Peyer's patch (tissue), 4 donors: ENCODE data around the gene ARF1. TPM values are rescaled to one million over a fixed set of nuclear protein-coding genes. Genes with fewer than 3 reads are reported as not detected.

Experiments
- DNase-seq, 3 donors: peaks; one replicate each; pipeline ENCODE4 v3.0.0-alpha.2; 2017 to 2019
- H3K27ac ChIP-seq, 4 donors: fragments of 200-600 bp; sonication (generic); one replicate each; pipeline ENCODE4 v1.5.1; 2016 to 2019
- H3K27me3 ChIP-seq, 2 donors: fragments of 200-600 bp; sonication (generic); one replicate each; pipeline ENCODE4 v1.5.1; 2019
- H3K36me3 ChIP-seq, 3 donors: fragments of 200-600 bp; sonication (generic); one replicate each; pipeline ENCODE4 v1.5.1; 2016 to 2019
- H3K4me1 ChIP-seq, 4 donors: fragments of 200-600 bp; sonication (generic); one replicate each; pipeline ENCODE4 v1.5.1; 2016 to 2019
- H3K4me3 ChIP-seq, 4 donors: fragments of 200-600 bp; sonication (generic); 1 replicate in 3 of 4; 2 replicates in 1 of 4; pipeline ENCODE4 v1.5.1; 2016 to 2019; ENCODE audit warnings: mild to moderate bottlenecking in 1 of 4
- H3K9me3 ChIP-seq, 4 donors: fragments of 200-600 bp; sonication (generic); one replicate each; pipeline ENCODE4 v1.5.1; 2016 to 2019; ENCODE audit warnings: mild to moderate bottlenecking in 1 of 4
- CTCF ChIP-seq, 6 experiments: fragments of 450-650 bp in 4 of 6; fragments of 200-600 bp in 2 of 6; sonication (generic) in 1 of 6; IDR thresholded peaks; one replicate each; pipeline ENCODE4 v1.5.1; 2017 to 2019; ENCODE audit warnings: antibody characterized with exemption in 6 of 6, mild to moderate bottlenecking in 3 of 6, moderate library complexity in 1 of 6
- POLR2A ChIP-seq, 2 donors: fragments of 450-650 bp; IDR thresholded peaks; one replicate each; pipeline ENCODE4 v1.5.1; 2017; ENCODE audit warnings: antibody characterized with exemption in 2 of 2, mild to moderate bottlenecking in 2 of 2, moderate library complexity in 2 of 2
- total RNA-seq, 4 donors: library from RNA; depleted of rRNA; stranded (reverse); fragments of >200 nt; gene quantifications; one replicate each; pipeline ENCODE4 v1.1.0, GENCODE V29; 2016

The ARF1 gene
- total RNA-seq, 4 donors from 2014 or later = 243 to 434 (median 392) TPM

DNA sequence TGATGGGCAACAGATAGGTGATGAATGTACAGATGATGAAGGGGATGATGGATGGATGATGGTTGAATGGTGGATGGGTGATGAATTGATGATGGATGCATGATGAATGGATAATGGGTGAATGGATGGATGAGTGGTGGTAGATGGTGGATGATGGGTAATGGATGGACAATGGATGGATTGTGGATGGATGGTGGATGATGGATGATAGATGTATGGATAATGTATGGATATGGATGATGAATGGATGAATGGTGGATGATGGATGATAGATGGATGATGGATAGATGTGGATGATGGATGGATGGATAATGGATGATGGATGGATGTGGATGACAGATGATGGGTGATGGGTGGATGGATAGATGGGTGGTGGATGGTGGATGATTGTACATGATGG, 40.0 kb upstream of the ARF1 start:
- Histone ChIP-seq H3K9me3 (no peaks in the 10 kb centered on the region), H3K36me3 (no peaks in the 10 kb centered on the region), H3K4me3 (no peak overlapping the region), H3K27me3 (peaks cover 0 to 9% of the 10 kb centered on the region in 2 donors), H3K27ac (no peak overlapping the region), H3K4me1 (peaks cover 0 to 7% (median 2%) of the 10 kb centered on the region in 4 donors)
- no peak for TF ChIP-seq POLR2A (IDR thresholded peaks at IDR 0.05)
- TF ChIP-seq CTCF (IDR thresholded peaks at IDR 0.05) = no peak
- DNase-seq = no peak

- no peak for TF ChIP-seq CTCF (IDR thresholded peaks at IDR 0.05)
- TF ChIP-seq POLR2A (IDR thresholded peaks at IDR 0.05) = no peak
- Histone ChIP-seq H3K27me3 (peaks cover 0 to under 1% of the 10 kb centered on the region in 2 donors), H3K4me1 (no peaks in the 10 kb centered on the region), H3K4me3 (no peak overlapping the region), H3K36me3 (no peaks in the 10 kb centered on the region), H3K27ac (no peak overlapping the region), H3K9me3 (no peaks in the 10 kb centered on the region)
- peak in 1 of 3 donors; percentile 13 for DNase-seq
Observed at GRCh38 chr1:228043281-228043848, 39.1 kb upstream of the ARF1 start.

- Histone ChIP-seq H3K4me3 (no peak overlapping the region), H3K4me1 (no peaks in the 10 kb centered on the region), H3K9me3 (no peaks in the 10 kb centered on the region), H3K27ac (no peak overlapping the region), H3K36me3 (no peaks in the 10 kb centered on the region), H3K27me3 (no peaks in the 10 kb centered on the region)
- no peak for TF ChIP-seq POLR2A (IDR thresholded peaks at IDR 0.05)
- no peak for TF ChIP-seq CTCF (IDR thresholded peaks at IDR 0.05)
- DNase-seq = peak in 2 of 3 donors; percentile 34 to 35
Observed at GRCh38 chr1:228044961-228045360, 37.5 kb upstream of the ARF1 start.

DNA sequence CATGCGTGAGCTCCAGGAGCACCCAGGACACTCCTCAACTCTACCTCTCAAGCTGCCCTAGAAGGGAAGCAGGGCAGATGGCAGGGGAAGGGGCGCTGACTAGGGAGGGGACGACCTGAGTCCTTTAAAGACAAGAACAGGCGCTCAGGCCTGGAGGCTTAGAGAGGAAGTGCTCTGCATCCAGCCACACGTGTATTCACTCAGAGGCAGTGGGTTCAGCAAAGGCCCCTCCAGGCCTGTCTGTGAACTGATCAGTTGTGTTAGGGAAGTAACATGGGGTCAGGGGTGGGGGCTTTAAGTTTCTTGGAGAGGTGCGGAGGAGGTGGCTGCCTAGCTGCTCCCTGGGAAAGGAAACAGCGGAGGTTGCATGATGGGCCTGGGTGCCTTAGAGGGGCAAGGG, 37.1 kb upstream of the ARF1 start:
- no peaks in the 10 kb centered on the region for H3K36me3 ChIP-seq
- no peaks in the 10 kb centered on the region for H3K9me3 ChIP-seq
- H3K27me3 ChIP-seq = no peaks in the 10 kb centered on the region
- no peak overlapping the region for H3K4me3 ChIP-seq
- H3K27ac ChIP-seq = no peak overlapping the region
- no peak for TF ChIP-seq POLR2A (IDR thresholded peaks at IDR 0.05)
- TF ChIP-seq CTCF (IDR thresholded peaks at IDR 0.05) = no peak
- no peaks in the 10 kb centered on the region for H3K4me1 ChIP-seq
- peak; percentile 3 to 25 (median 20) for DNase-seq

DNA sequence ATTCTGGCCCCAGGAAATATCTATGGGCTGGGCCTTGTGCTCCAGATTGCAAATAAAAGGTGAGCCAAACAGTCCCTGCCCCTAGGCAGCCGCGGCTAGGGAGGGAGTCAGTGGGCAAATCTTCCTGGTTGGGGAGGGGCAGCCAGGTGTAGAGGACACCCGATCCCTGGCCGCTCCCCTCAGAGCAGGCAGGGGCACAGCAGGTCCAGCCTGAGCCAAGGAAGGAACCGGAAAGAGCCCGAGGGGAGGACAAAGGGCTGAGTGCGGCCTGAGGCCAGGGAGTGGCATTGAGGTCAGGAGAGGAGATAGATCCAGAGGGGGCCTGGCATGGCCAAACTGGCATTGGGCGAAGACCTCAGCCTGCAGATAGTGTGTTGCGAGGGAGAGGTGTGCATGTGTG, 36.6 kb upstream of the ARF1 start:
- TF ChIP-seq POLR2A (IDR thresholded peaks at IDR 0.05) (no peak), CTCF (IDR thresholded peaks at IDR 0.05) (no peak)

More for the DNA sequence above, 36.6 kb upstream of the ARF1 start:
- Histone ChIP-seq H3K9me3 (no peaks in the 10 kb centered on the region), H3K36me3 (no peaks in the 10 kb centered on the region), H3K4me1 (no peaks in the 10 kb centered on the region), H3K27me3 (no peaks in the 10 kb centered on the region), H3K27ac (no peak overlapping the region), H3K4me3 (no peak overlapping the region)
- DNase-seq = peak in 2 of 3 donors; percentile 1 to 16
